Spleen (tissue), 11 donors: Measurements from ENCODE around the gene GGTLC2. TPM values are rescaled to one million over a fixed set of nuclear protein-coding genes. Genes with fewer than 3 reads are reported as not detected.

Source experiments
- DNase-seq: peaks from one replicate; pipeline ENCODE4 v3.0.0-alpha.2; 2020
- H3K27ac ChIP-seq, 8 donors: fragments of 200-600 bp; sonication (generic) in 7 of 8; 1 replicate in 4 of 8; 2 replicates in 4 of 8; pipeline versions ENCODE4 v1.5.0 to v1.8.0; 2016 to 2021; ENCODE audit warnings: inconsistent platforms in 4 of 8, mild to moderate bottlenecking in 4 of 8, moderate library complexity in 1 of 8
- H3K27me3 ChIP-seq, 7 donors: fragments of 200-600 bp; sonication (generic) in 6 of 7; replicated peaks in 1 of 7; 1 replicate in 4 of 7; 2 replicates in 3 of 7; pipeline versions ENCODE4 v1.5.0 to v1.8.0; 2016 to 2021; ENCODE audit warnings: inconsistent platforms in 3 of 7, mild to moderate bottlenecking in 1 of 7
- H3K36me3 ChIP-seq, 6 donors: fragments of 200-600 bp; sonication (generic) in 5 of 6; 1 replicate in 4 of 6; 2 replicates in 2 of 6; pipeline versions ENCODE4 v1.5.0 to v1.8.0; 2016 to 2021; ENCODE audit warnings: inconsistent platforms in 2 of 6
- H3K4me1 ChIP-seq, 6 donors: fragments of 200-600 bp; sonication (generic) in 5 of 6; 1 replicate in 3 of 6; 2 replicates in 3 of 6; pipeline versions ENCODE4 v1.5.0 to v1.8.0; 2016 to 2021; ENCODE audit warnings: inconsistent platforms in 3 of 6
- H3K4me3 ChIP-seq, 8 donors: fragments of 200-600 bp; sonication (generic) in 7 of 8; 1 replicate in 4 of 8; 2 replicates in 4 of 8; pipeline versions ENCODE4 v1.5.0 to v1.8.0; 2016 to 2021; ENCODE audit warnings: inconsistent platforms in 4 of 8, mild to moderate bottlenecking in 4 of 8, moderate library complexity in 2 of 8
- H3K9me3 ChIP-seq, 8 donors: fragments of 200-600 bp; sonication (generic) in 7 of 8; 1 replicate in 4 of 8; 2 replicates in 4 of 8; pipeline versions ENCODE4 v1.5.0 to v1.8.0; 2016 to 2021; ENCODE audit warnings: inconsistent platforms in 4 of 8
- CTCF ChIP-seq, 11 experiments: fragments of 200-600 bp in 7 of 11; fragments of 450-650 bp in 4 of 11; sonication (generic) in 4 of 11; IDR thresholded peaks in 8 of 11; conservative IDR thresholded peaks in 3 of 11; 1 replicate in 7 of 11; 2 replicates in 4 of 11; pipeline versions ENCODE4 v1.4.0 to v1.8.0; 2016 to 2021; ENCODE audit warnings: antibody characterized with exemption in 11 of 11, inconsistent platforms in 4 of 11, mild to moderate bottlenecking in 1 of 11
- POLR2A ChIP-seq, 3 donors: fragments of 450-650 bp; IDR thresholded peaks; one replicate each; pipeline ENCODE4 v1.5.1; 2017; ENCODE audit warnings: antibody characterized with exemption in 3 of 3, mild to moderate bottlenecking in 1 of 3
- POLR2AphosphoS5 ChIP-seq, 3 donors: sonication (generic); formaldehyde crosslinking; IDR thresholded peaks; one replicate each; pipeline ENCODE4 v1.5.1; 2017; ENCODE audit warnings: antibody characterized with exemption in 3 of 3
- WGBS, 5 donors: extraction: QIAGEN DNeasy Blood & Tissue Kit in 3 of 5; methylation state at CpG; one replicate each; pipeline versions ENCODE4 v1.1.5 to v1.1.7; 2013 to 2018; 5-methylcytosine and 5-hydroxymethylcytosine counted together
- intact Hi-C: fragments of 100-400 bp; cut with DNase I; formaldehyde crosslinking; loops from one replicate; pipeline ENCODE4 v1.15.0; 2023; ENCODE audit warnings: low total_unique reads
- polyA plus RNA-seq, 3 donors: library from polyadenylated mRNA; stranded (reverse); fragments of 200-250 nt; gene quantifications; one replicate each; pipeline ENCODE4 v1.2.1, GENCODE V29; 2013
- total RNA-seq, 7 donors: library from RNA; depleted of rRNA in 3 of 7; stranded (reverse); fragments of >200 nt in 3 of 7; fragmentation: NEBNext Ultra II Directional in 4 of 7; extraction: Animal tissue kit (Norgen Biotek cat#: 25700) in 4 of 7; gene quantifications; one replicate each; pipeline versions ENCODE4 v1.1.0 to v1.2.1, GENCODE V29; 2016 to 2021
- donor health status: healthy with polysubstance abuse.
- donor health status: DM: no; HTN: no; CAD: no; lungs with moderate emphysema.
- donor health status: DM: no; HTN: no; CAD: no.
- donor health status: Bipolar disorder and iron deficiency.
- donor health status: healthy.
- donor health status: DM: no; HTN: no; CAD: no.
- donor health status: DM: yes; HTN: yes; CAD: no.

Gene GGTLC2
- total and polyA plus RNA-seq, 10 donors, result not detected

DNA sequence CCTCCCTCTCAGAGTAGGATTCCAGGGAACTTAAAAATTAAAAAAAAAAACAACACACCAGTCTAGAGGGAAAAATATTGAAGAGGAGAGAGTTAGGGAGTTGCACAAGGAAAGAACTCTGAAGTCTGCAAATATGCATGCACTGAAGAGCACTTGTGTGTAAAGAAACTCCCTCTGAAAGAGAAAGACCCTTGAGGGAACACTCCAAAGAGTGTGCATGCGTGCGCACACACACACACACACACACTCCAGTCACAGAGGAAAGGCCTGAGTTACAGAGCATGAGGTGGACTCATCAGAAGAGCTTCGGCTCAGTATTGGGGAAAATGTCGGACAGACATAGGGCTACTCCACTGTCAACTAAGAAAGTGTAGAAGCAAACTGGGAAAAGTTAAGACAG is 30.1 kb downstream of the GGTLC2 start:
- no peak for TF ChIP-seq CTCF (IDR thresholded peaks at IDR 0.05 in 8 of 11, conservative IDR thresholded peaks at IDR 0.05 in 3 of 11)
- no peak for TF ChIP-seq POLR2AphosphoS5 (IDR thresholded peaks at IDR 0.05)
- TF ChIP-seq POLR2A (IDR thresholded peaks at IDR 0.05), result no peak
- no peak for DNase-seq
- Histone ChIP-seq H3K4me1 (peaks cover 0 to 8% (median 0%) of the 10 kb centered on the region in 6 donors), H3K36me3 (no peaks in the 10 kb centered on the region), H3K27me3 (no peaks in the 10 kb centered on the region), H3K4me3 (no peak overlapping the region), H3K9me3 (peaks cover 0 to 9% (median 3%) of the 10 kb centered on the region in 8 donors), H3K27ac (no peak overlapping the region)
- 81 to 95% (median 87%) methylated on average over 4 of the region's 4 CpGs for WGBS, 5 donors
- intact Hi-C loops, result no loop called here

DNA sequence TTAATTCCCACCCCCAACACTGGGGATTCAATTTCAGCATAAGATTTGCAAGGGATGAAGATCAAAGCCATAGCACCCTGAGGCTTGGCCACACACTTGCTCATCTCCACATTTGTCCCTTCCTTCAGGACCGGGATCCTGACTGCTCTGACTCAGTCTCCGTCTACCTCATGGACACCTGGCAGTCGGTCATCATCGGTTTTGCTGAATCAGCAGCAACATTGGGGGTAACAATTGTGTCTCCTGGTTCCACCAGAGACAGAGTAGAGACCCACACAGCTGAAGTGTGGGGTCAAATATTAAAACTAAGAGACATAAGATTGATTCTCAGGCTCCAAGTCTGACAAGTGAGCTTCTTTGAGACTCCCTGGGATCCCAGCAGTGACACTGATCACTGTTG is 34.6 kb downstream of the GGTLC2 start:
- Histone ChIP-seq H3K27ac (no peak overlapping the region), H3K4me1 (peaks cover 0 to 22% (median 7%) of the 10 kb centered on the region in 6 donors), H3K36me3 (no peaks in the 10 kb centered on the region), H3K9me3 (no peaks in the 10 kb centered on the region), H3K4me3 (no peak overlapping the region), H3K27me3 (no peaks in the 10 kb centered on the region)
- intact Hi-C loops, result no loop called here
- 85 to 95% (median 88%) methylated on average over 4 of the region's 4 CpGs for WGBS, 5 donors
- TF ChIP-seq CTCF (IDR thresholded peaks at IDR 0.05 in 8 of 11, conservative IDR thresholded peaks at IDR 0.05 in 3 of 11) (no peak), POLR2A (IDR thresholded peaks at IDR 0.05) (no peak), POLR2AphosphoS5 (IDR thresholded peaks at IDR 0.05) (no peak)
- DNase-seq, result no peak

DNA sequence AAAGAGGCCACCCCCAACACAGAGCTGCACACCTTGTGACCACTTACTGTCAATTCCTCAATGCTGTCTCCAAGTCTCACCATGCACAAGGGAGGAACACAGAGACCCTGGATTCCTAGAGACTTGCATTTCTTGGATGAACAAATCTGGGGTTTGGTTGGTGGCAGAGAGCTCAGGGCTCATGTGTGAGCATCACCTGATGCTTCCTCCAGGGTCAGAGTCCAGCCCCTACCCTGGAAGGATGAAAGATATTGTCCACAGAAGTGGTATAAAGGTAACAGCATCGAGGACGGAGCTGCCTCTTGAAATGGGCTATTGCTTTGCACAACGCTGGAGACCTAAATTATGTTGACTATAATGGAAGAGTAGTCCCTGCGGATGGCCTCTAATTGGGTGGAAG is 36.0 kb downstream of the GGTLC2 start:
- Histone ChIP-seq H3K27ac (no peak overlapping the region), H3K4me3 (no peak overlapping the region), H3K27me3 (no peaks in the 10 kb centered on the region), H3K9me3 (no peaks in the 10 kb centered on the region), H3K36me3 (no peaks in the 10 kb centered on the region), H3K4me1 (peaks cover 0 to 33% (median 12%) of the 10 kb centered on the region in 6 donors)
- TF ChIP-seq POLR2A (IDR thresholded peaks at IDR 0.05) (no peak), POLR2AphosphoS5 (IDR thresholded peaks at IDR 0.05) (no peak), CTCF (IDR thresholded peaks at IDR 0.05 in 8 of 11, conservative IDR thresholded peaks at IDR 0.05 in 3 of 11) (no peak)
- DNase-seq, result no peak
- intact Hi-C loops, result loop anchor here (10.0 kb wide), 1 partner anchor 86 kb away; no protein-coding TSS in a partner anchor
- WGBS, 5 donors, result 90 to 95% (median 91%) methylated on average over 4 of the region's 4 CpGs

- no peaks in the 10 kb centered on the region for H3K36me3 ChIP-seq
- no peak overlapping the region for H3K4me3 ChIP-seq
- 29 to 60% (median 51%) methylated on average over 3 of the region's 3 CpGs for WGBS, 5 donors
- H3K27ac ChIP-seq, result no peak overlapping the region
- no peaks in the 10 kb centered on the region for H3K9me3 ChIP-seq
- no peak for TF ChIP-seq POLR2A (IDR thresholded peaks at IDR 0.05)
- TF ChIP-seq CTCF (IDR thresholded peaks at IDR 0.05 in 8 of 11, conservative IDR thresholded peaks at IDR 0.05 in 3 of 11), result no peak
- TF ChIP-seq POLR2AphosphoS5 (IDR thresholded peaks at IDR 0.05), result no peak
- peaks cover 0 to 42% (median 19%) of the 10 kb centered on the region in 6 donors for H3K4me1 ChIP-seq
- H3K27me3 ChIP-seq, result no peaks in the 10 kb centered on the region
- no peak for DNase-seq
- intact Hi-C loops, result loop anchor here (10.0 kb wide), 1 partner anchor 86 kb away; no protein-coding TSS in a partner anchor
Observed at GRCh38 chr22:22681221-22681739, 36.9 kb downstream of the GGTLC2 start.
